IPS-18c (cell line): Measurements from ENCODE around the gene ATP8B3.

Experiments used
- H3K4me3 ChIP-seq: 2 replicates; pipeline ENCODE4 v1.7.0; 2013; ENCODE audit warnings: low read depth, mild to moderate bottlenecking, low read length, moderate library complexity; ENCODE audit not compliant: insufficient read depth
- H3K9me3 ChIP-seq: one replicate; pipeline ENCODE4 v1.6.1; 2013; ENCODE audit warnings: mild to moderate bottlenecking, low read length, moderate library complexity; ENCODE audit not compliant: control insufficient read depth, insufficient read depth

Gene ATP8B3

GRCh38 chr19:1843116-1843515 lies 31.0 kb upstream of the ATP8B3 start:
- Histone ChIP-seq H3K4me3 (no peak overlapping the region), H3K9me3 (no peaks in the 10 kb centered on the region)

- H3K4me3 ChIP-seq, result no peak overlapping the region
- no peaks in the 10 kb centered on the region for H3K9me3 ChIP-seq
Measured at GRCh38 chr19:1841209-1841924, 29.3 kb upstream of the ATP8B3 start.

GRCh38 chr19:1840541-1841115 lies 28.6 kb upstream of the ATP8B3 start:
- Histone ChIP-seq H3K9me3 (no peaks in the 10 kb centered on the region), H3K4me3 (no peak overlapping the region)

GRCh38 chr19:1839658-1840540 lies 27.8 kb upstream of the ATP8B3 start:
- no peak overlapping the region for H3K4me3 ChIP-seq
- no peaks in the 10 kb centered on the region for H3K9me3 ChIP-seq

- no peaks in the 10 kb centered on the region for H3K9me3 ChIP-seq
- no peak overlapping the region for H3K4me3 ChIP-seq
Measured at GRCh38 chr19:1837625-1838105, 25.6 kb upstream of the ATP8B3 start.

GRCh38 chr19:1837222-1837565 lies 25.1 kb upstream of the ATP8B3 start:
- H3K4me3 ChIP-seq, result no peak overlapping the region
- H3K9me3 ChIP-seq, result no peaks in the 10 kb centered on the region

GRCh38 chr19:1836458-1837221 lies 24.6 kb upstream of the ATP8B3 start:
- Histone ChIP-seq H3K4me3 (no peak overlapping the region), H3K9me3 (no peaks in the 10 kb centered on the region)

GRCh38 chr19:1833540-1833939 lies 21.5 kb upstream of the ATP8B3 start:
- Histone ChIP-seq H3K9me3 (no peaks in the 10 kb centered on the region), H3K4me3 (no peak overlapping the region)

GRCh38 chr19:1832046-1832663 lies 20.1 kb upstream of the ATP8B3 start:
- Histone ChIP-seq H3K9me3 (no peaks in the 10 kb centered on the region), H3K4me3 (no peak overlapping the region)

- Histone ChIP-seq H3K4me3 (no peak overlapping the region), H3K9me3 (no peaks in the 10 kb centered on the region)
Measured at GRCh38 chr19:1830978-1831377, 18.9 kb upstream of the ATP8B3 start.

- Histone ChIP-seq H3K4me3 (no peak overlapping the region), H3K9me3 (no peaks in the 10 kb centered on the region)
Measured at GRCh38 chr19:1830568-1830967, 18.5 kb upstream of the ATP8B3 start.

GRCh38 chr19:1829958-1830357 lies 17.9 kb upstream of the ATP8B3 start:
- no peaks in the 10 kb centered on the region for H3K9me3 ChIP-seq
- H3K4me3 ChIP-seq, result no peak overlapping the region

- Histone ChIP-seq H3K9me3 (no peaks in the 10 kb centered on the region), H3K4me3 (no peak overlapping the region)
Measured at GRCh38 chr19:1828279-1829238, 16.5 kb upstream of the ATP8B3 start.

GRCh38 chr19:1827566-1828278 lies 15.6 kb upstream of the ATP8B3 start:
- H3K9me3 ChIP-seq, result no peaks in the 10 kb centered on the region
- H3K4me3 ChIP-seq, result no peak overlapping the region
